Esophagus muscularis mucosa (tissue), 4 donors: ENCODE measurements around the gene ATXN7L3. TPM values are rescaled to one million over a fixed set of nuclear protein-coding genes. Genes with fewer than 3 reads are reported as not detected.
A peak's percentile ranks its signal among the peaks of the same experiment; 100 is the strongest.

Source experiments
- DNase-seq: peaks from one replicate; pipeline ENCODE4 v3.0.0-alpha.2; 2017; ENCODE audit errors: extremely low spot score
- H3K27ac ChIP-seq, 4 donors: fragments of 200-600 bp; sonication (generic); replicated peaks in 1 of 4; 1 replicate in 3 of 4; 2 replicates in 1 of 4; pipeline ENCODE4 v1.5.1; 2016 to 2019; ENCODE audit warnings: mild to moderate bottlenecking in 1 of 4
- H3K27me3 ChIP-seq, 4 donors: fragments of 200-600 bp; sonication (generic); one replicate each; pipeline versions ENCODE4 v1.5.1 to v1.6.0; 2016 to 2019
- H3K36me3 ChIP-seq, 4 donors: fragments of 200-600 bp; sonication (generic); one replicate each; pipeline ENCODE4 v1.5.1; 2016 to 2019
- H3K4me1 ChIP-seq, 4 donors: fragments of 200-600 bp; sonication (generic); one replicate each; pipeline ENCODE4 v1.5.1; 2016 to 2019
- H3K4me3 ChIP-seq, 4 donors: fragments of 200-600 bp; sonication (generic); 1 replicate in 2 of 4; 2 replicates in 2 of 4; pipeline ENCODE4 v1.5.1; 2016 to 2019; ENCODE audit warnings: mild to moderate bottlenecking in 4 of 4, moderate library complexity in 1 of 4
- H3K9me3 ChIP-seq, 4 donors: fragments of 200-600 bp; sonication (generic); 1 replicate in 3 of 4; 2 replicates in 1 of 4; pipeline ENCODE4 v1.5.1; 2016 to 2019
- CTCF ChIP-seq, 3 experiments: fragments of 200-600 bp in 2 of 3; fragments of 450-650 bp in 1 of 3; sonication (generic) in 2 of 3; IDR thresholded peaks; one replicate each; pipeline ENCODE4 v1.5.1; 2017 to 2019; ENCODE audit warnings: antibody characterized with exemption in 3 of 3, mild to moderate bottlenecking in 2 of 3, moderate library complexity in 1 of 3
- EP300 ChIP-seq: sonication (generic); formaldehyde crosslinking; IDR thresholded peaks from one replicate; pipeline ENCODE4 v1.6.1; 2017; ENCODE audit warnings: antibody characterized with exemption
- POLR2A ChIP-seq: fragments of 450-650 bp; IDR thresholded peaks from one replicate; pipeline ENCODE4 v1.6.1; 2017; ENCODE audit warnings: antibody characterized with exemption, moderate library complexity, mild to moderate bottlenecking, low read depth
- POLR2AphosphoS5 ChIP-seq, 2 donors: sonication (generic); formaldehyde crosslinking; IDR thresholded peaks; one replicate each; pipeline ENCODE4 v1.6.1; 2017; ENCODE audit warnings: antibody characterized with exemption in 2 of 2
- WGBS: methylation state at CpG from one replicate; pipeline ENCODE4 v1.1.5; 2018; 5-methylcytosine and 5-hydroxymethylcytosine counted together
- intact Hi-C: fragments of 100-400 bp; cut with DNase I; formaldehyde crosslinking; loops from one replicate; pipeline ENCODE4 v1.15.1; 2023
- total RNA-seq, 4 donors: library from RNA; depleted of rRNA; stranded (reverse); fragments of >200 nt; gene quantifications; one replicate each; pipeline versions ENCODE4 v1.1.0 to v1.2.1, GENCODE V29; 2016

The ATXN7L3 gene
- total RNA-seq, 4 donors from 2014 or later, result 41.9 to 72.6 (median 50.0) TPM

DNA sequence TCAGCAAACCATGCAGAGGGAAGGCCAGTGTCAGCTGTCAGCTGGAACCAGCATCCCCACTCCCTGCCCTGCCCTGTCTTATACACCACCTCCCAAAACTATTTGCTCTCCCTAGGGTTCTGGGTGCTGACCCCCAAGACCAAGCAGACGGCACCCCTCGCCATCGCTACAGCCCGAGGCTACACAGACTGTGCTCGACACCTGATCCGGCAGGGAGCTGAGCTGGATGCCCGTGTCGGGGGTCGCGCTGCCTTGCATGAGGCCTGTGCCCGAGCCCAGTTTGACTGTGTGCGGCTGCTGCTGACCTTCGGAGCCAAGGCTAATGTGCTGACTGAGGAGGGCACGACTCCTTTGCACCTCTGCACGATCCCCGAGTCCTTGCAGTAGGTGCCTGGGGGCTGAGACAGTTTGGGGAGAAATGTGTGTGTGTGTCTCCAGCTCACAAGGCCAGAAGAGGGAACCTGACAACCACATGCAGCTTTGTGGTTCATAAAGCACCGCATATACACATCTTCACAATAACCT lies 27.7 kb downstream of the ATXN7L3 start:
- Histone ChIP-seq H3K36me3 (peaks cover 3 to 27% (median 17%) of the 10 kb centered on the region in 4 donors), H3K9me3 (no peaks in the 10 kb centered on the region), H3K4me1 (peaks cover 13 to 40% (median 39%) of the 10 kb centered on the region in 4 donors), H3K27me3 (no peaks in the 10 kb centered on the region), H3K4me3 (no peak overlapping the region), H3K27ac (peak overlapping the region in 3 of 4 donors; percentile 11 to 89 (median 87))
- intact Hi-C loops, result no loop called here
- TF ChIP-seq POLR2A (no peak), POLR2AphosphoS5 (IDR thresholded peaks at IDR 0.05) (no peak), CTCF (IDR thresholded peaks at IDR 0.05) (no peak), EP300 (no peak)
- no peak for DNase-seq
- WGBS, result 82% methylated on average over 11 of the region's 17 CpGs

DNA sequence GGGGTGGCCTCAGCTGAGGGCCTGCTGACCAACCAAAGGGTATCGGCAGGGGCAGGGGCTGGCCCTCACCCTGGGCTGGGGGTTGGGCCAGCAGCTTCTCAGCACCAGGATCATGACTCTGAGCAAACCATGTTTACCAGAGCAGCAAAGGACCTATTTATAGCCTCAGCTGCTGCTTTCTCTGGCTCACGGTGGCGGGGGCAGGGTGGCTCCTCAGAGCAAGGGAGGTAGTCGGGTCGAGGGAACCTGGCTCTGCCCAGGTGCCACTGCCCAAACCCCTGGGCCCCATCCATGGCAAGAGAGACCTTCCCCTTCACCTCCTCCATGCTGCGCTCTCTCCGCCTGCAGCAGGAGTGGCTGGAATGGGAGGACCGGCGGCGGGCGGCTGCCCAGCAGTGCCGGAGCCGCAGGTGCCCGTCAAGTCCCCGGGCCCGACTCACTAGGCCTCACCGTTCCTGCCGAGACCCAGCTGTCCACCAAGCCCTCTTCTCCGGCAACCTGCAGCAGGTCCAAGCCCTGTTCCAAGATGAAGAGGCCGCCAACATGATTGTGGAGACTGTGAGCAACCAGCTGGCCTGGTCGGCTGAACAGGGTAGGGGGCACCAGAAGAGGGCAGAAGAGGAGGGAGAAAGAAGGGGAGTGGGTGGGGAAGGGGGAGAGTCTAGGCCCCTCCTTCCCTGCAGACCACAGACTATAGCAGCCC lies 29.0 kb downstream of the ATXN7L3 start, which contains the start of gene ASB16:
Gene ASB16, plus strand, starts transcription at position 206 of the 703 bp plus-strand sequence. Its CDS starts 86 bp downstream, at position 292.
- 22% methylated on average over 13 of the region's 21 CpGs for WGBS
- no peak for TF ChIP-seq POLR2A
- no peak for TF ChIP-seq EP300
- peak in 1 of 3 experiments; percentile 37 for TF ChIP-seq CTCF (IDR thresholded peaks at IDR 0.05)
- TF ChIP-seq POLR2AphosphoS5 (IDR thresholded peaks at IDR 0.05), result peak; percentile 70 to 80
- Histone ChIP-seq H3K4me3 (peak within 1 kb of the TSS; percentile 51 to 56 (median 54)), H3K36me3 (peaks cover 0 to 13% (median 7%) of the 10 kb centered on the region in 4 donors), H3K27ac (peak within 1 kb of the TSS; percentile 82 to 89 (median 86)), H3K9me3 (no peaks in the 10 kb centered on the region), H3K27me3 (no peaks in the 10 kb centered on the region), H3K4me1 (peaks cover 13 to 40% (median 39%) of the 10 kb centered on the region in 4 donors)
- no peak for DNase-seq
- intact Hi-C loops, result no loop called here

- H3K27ac ChIP-seq, result peak overlapping the region; percentile 82 to 89 (median 86)
These were observed 29.6 kb downstream of the ATXN7L3 start for GRCh38 chr17:44170135-44170498.

GRCh38 chr17:44167181-44167861 lies 32.4 kb downstream of the ATXN7L3 start:
- 82% methylated on average over 3 of the region's 7 CpGs for WGBS
- TF ChIP-seq POLR2AphosphoS5 (IDR thresholded peaks at IDR 0.05), result no peak
- TF ChIP-seq CTCF (IDR thresholded peaks at IDR 0.05), result no peak
- no peak for TF ChIP-seq POLR2A
- TF ChIP-seq EP300, result no peak
- Histone ChIP-seq H3K36me3 (peaks cover 0 to 2% (median 0%) of the 10 kb centered on the region in 4 donors), H3K4me3 (no peak overlapping the region), H3K9me3 (no peaks in the 10 kb centered on the region), H3K4me1 (peaks cover 13 to 40% (median 39%) of the 10 kb centered on the region in 4 donors), H3K27ac (no peak overlapping the region), H3K27me3 (no peaks in the 10 kb centered on the region)
- DNase-seq, result no peak
- intact Hi-C loops, result no loop called here

More at GRCh38 chr17:44170135-44170498, 29.6 kb downstream of the ATXN7L3 start:
- WGBS, result 39% methylated on average over 4 of the region's 5 CpGs
- H3K4me1 ChIP-seq, result peaks cover 13 to 40% (median 39%) of the 10 kb centered on the region in 4 donors
- intact Hi-C loops, result no loop called here
- TF ChIP-seq CTCF (IDR thresholded peaks at IDR 0.05), result no peak
- TF ChIP-seq EP300, result no peak
- no peak for TF ChIP-seq POLR2A
- no peak for TF ChIP-seq POLR2AphosphoS5 (IDR thresholded peaks at IDR 0.05)
- H3K36me3 ChIP-seq, result peaks cover 0 to 10% (median 7%) of the 10 kb centered on the region in 4 donors
- H3K4me3 ChIP-seq, result peak overlapping the region; percentile 51 to 56 (median 54)
- no peaks in the 10 kb centered on the region for H3K9me3 ChIP-seq
- H3K27me3 ChIP-seq, result no peaks in the 10 kb centered on the region
- no peak for DNase-seq
